Caco-2 (cell line): ENCODE measurements around the gene VMA21. TPM values are rescaled to one million over a fixed set of nuclear protein-coding genes. Genes with fewer than 3 reads are reported as not detected.

Source experiments
- BruUV-seq: library from RNA; stranded (reverse); fragments of 400-500 nt; replicated peaks from 2 replicates; lab custom pipeline; 2021; lab: Mats Ljungman, UMichigan
- CTCF ChIA-PET: fragments of 300-600 bp; sonication (Branson Sonifier 250); formaldehyde crosslinking; loops from one replicate; lab custom pipeline; 2022; ENCODE audit warnings: antibody characterized with exemption; lab: Charles Lee
- POLR2A ChIA-PET: fragments of 300-600 bp; sonication (Branson Sonifier 250); formaldehyde crosslinking; loops from one replicate; lab custom pipeline; 2022; ENCODE audit warnings: antibody characterized with exemption; lab: Charles Lee
- DNase-seq, 2 experiments: peaks; one replicate each; pipeline versions ENCODE4 v3.0.0 to v3.0.0-alpha.2; 2020 to 2022
- H3K27me3 ChIP-seq: replicated peaks from 2 replicates; pipeline ENCODE4 v1.6.0; 2011; ENCODE audit warnings: low read length; ENCODE audit not compliant: control insufficient read depth, insufficient read depth
- H3K36me3 ChIP-seq: 2 replicates; pipeline ENCODE4 v1.5.1; 2011; ENCODE audit warnings: low read length; ENCODE audit not compliant: control insufficient read depth, insufficient read depth
- H3K4me1 ChIP-seq: fragments of 250-450 bp; sonication (Bioruptor Pico); 2 replicates; pipeline ENCODE4 v1.5.1; 2020; ENCODE audit warnings: mild to moderate bottlenecking
- H3K4me3 ChIP-seq: 2 replicates; pipeline ENCODE4 v1.5.1; 2011; ENCODE audit warnings: low read depth, mild to moderate bottlenecking, control low read depth, low read length
- H3K9me3 ChIP-seq: fragments of 250-450 bp; sonication (Bioruptor Pico); 2 replicates; pipeline ENCODE4 v1.5.1; 2020; ENCODE audit warnings: mild to moderate bottlenecking, moderate library complexity
- H3K27ac Mint-ChIP-seq: one replicate; pipeline ENCODE4 v1.8.0; 2022; ENCODE audit warnings: mixed read lengths; ENCODE audit not compliant: unreplicated experiment
- H3K27me3 Mint-ChIP-seq: one replicate; pipeline ENCODE4 v1.8.0; 2022; ENCODE audit warnings: mixed read lengths; ENCODE audit not compliant: insufficient read depth, unreplicated experiment
- H3K36me3 Mint-ChIP-seq: one replicate; pipeline ENCODE4 v1.8.0; 2022; ENCODE audit warnings: mild to moderate bottlenecking, mixed read lengths; ENCODE audit not compliant: insufficient read depth, unreplicated experiment
- H3K4me1 Mint-ChIP-seq: one replicate; pipeline ENCODE4 v1.8.0; 2022; ENCODE audit warnings: low read depth, mixed read lengths; ENCODE audit not compliant: unreplicated experiment
- H3K4me3 Mint-ChIP-seq: one replicate; pipeline ENCODE4 v1.8.0; 2022; ENCODE audit warnings: mild to moderate bottlenecking, moderate library complexity, mixed read lengths; ENCODE audit not compliant: unreplicated experiment
- H3K9me3 Mint-ChIP-seq: one replicate; pipeline ENCODE4 v1.8.0; 2022; ENCODE audit warnings: mixed read lengths; ENCODE audit not compliant: unreplicated experiment
- CTCF ChIP-seq, 2 experiments: fragments of 200-600 bp in 1 of 2; IDR thresholded peaks; 1 replicate in 1 of 2; 2 replicates in 1 of 2; pipeline versions ENCODE4 v1.5.1 to v1.8.0; 2011 to 2022; ENCODE audit warnings: antibody characterized with exemption in 1 of 2, control low read depth in 1 of 2, inconsistent platforms in 1 of 2, low read depth in 1 of 2, low read length in 1 of 2, mild to moderate bottlenecking in 1 of 2, moderate library complexity in 1 of 2; ENCODE audit not compliant: insufficient read depth in 1 of 2, severe bottlenecking in 1 of 2, unreplicated experiment in 1 of 2
- intact Hi-C: fragments of 100-400 bp; cut with micrococcal nuclease; formaldehyde crosslinking; loops from one replicate; pipeline ENCODE4 v1.10.0; 2022; ENCODE audit not compliant: unreplicated experiment
- total RNA-seq: library from RNA; stranded (reverse); gene quantifications from 2 replicates; pipeline ENCODE4 v1.2.3, GENCODE V29; 2022

VMA21 gene
- total RNA-seq, 1 experiment from 2014 or later = 39.3 TPM

GRCh38 chrX:151359931-151360871, 36.8 kb upstream of the VMA21 start:
- intact Hi-C loops = loop anchor here (5.0 kb wide), 1 partner anchor 208 kb away; no protein-coding TSS in a partner anchor
- no TSS peak for BruUV-seq
- no peak overlapping the region for H3K4me3 ChIP-seq
- no peak overlapping the region for H3K27ac Mint-ChIP-seq
- H3K4me1 Mint-ChIP-seq = no peaks in the 10 kb centered on the region
- no peaks in the 10 kb centered on the region for H3K36me3 Mint-ChIP-seq
- H3K4me3 Mint-ChIP-seq = no peak overlapping the region
- CTCF ChIA-PET = interaction anchor here (0.6 to 0.8 kb wide), 2 partner anchors 208 to 1531 kb away, joined by 3 to 6 read pairs; no protein-coding TSS in a partner anchor
- TF ChIP-seq CTCF (IDR thresholded peaks at IDR 0.05; ENCODE audit: insufficient read depth in 1 of 2, low read depth in 1 of 2, low read length in 1 of 2, severe bottlenecking in 1 of 2, unreplicated experiment in 1 of 2) = peak; percentile 31 to 63
- no peaks in the 10 kb centered on the region for H3K9me3 Mint-ChIP-seq
- H3K36me3 ChIP-seq = no peaks in the 10 kb centered on the region
- POLR2A ChIA-PET = no interaction called here
- H3K4me1 ChIP-seq = no peaks in the 10 kb centered on the region
- no peaks in the 10 kb centered on the region for H3K27me3 ChIP-seq
- H3K27me3 Mint-ChIP-seq = peaks cover 7% of the 10 kb centered on the region
- DNase-seq = peak in 1 of 2 experiments; percentile 42
- H3K9me3 ChIP-seq = no peaks in the 10 kb centered on the region

GRCh38 chrX:151363316-151363715, 33.7 kb upstream of the VMA21 start:
- peaks cover 6% of the 10 kb centered on the region for H3K27me3 Mint-ChIP-seq
- CTCF ChIA-PET = no interaction called here

More at GRCh38 chrX:151363316-151363715, 33.7 kb upstream of the VMA21 start:
- no peak for TF ChIP-seq CTCF (IDR thresholded peaks at IDR 0.05; ENCODE audit: insufficient read depth in 1 of 2, low read depth in 1 of 2, low read length in 1 of 2, severe bottlenecking in 1 of 2, unreplicated experiment in 1 of 2)
- no peaks in the 10 kb centered on the region for H3K9me3 Mint-ChIP-seq
- H3K4me3 Mint-ChIP-seq = no peak overlapping the region
- intact Hi-C loops = loop anchor here (5.0 kb wide), 1 partner anchor 211 kb away; no protein-coding TSS in a partner anchor
- no peak overlapping the region for H3K27ac Mint-ChIP-seq
- Histone ChIP-seq H3K36me3 (no peaks in the 10 kb centered on the region), H3K4me3 (no peak overlapping the region), H3K4me1 (no peaks in the 10 kb centered on the region), H3K9me3 (no peaks in the 10 kb centered on the region), H3K27me3 (no peaks in the 10 kb centered on the region)
- H3K4me1 Mint-ChIP-seq = no peaks in the 10 kb centered on the region
- BruUV-seq = no TSS peak
- POLR2A ChIA-PET = no interaction called here
- no peaks in the 10 kb centered on the region for H3K36me3 Mint-ChIP-seq
- DNase-seq = no peak
